Measurements from ENCODE around the gene ACSS3. TPM values are rescaled to one million over a fixed set of nuclear protein-coding genes. Genes with fewer than 3 reads are reported as not detected.
A peak's percentile ranks its signal among the peaks of the same experiment; 100 is the strongest.
"Not testable (repeated sequence)": the region's sequence is repeated elsewhere in the genome, so short reads cannot be mapped to it uniquely, and the experiment has no call there.

The ACSS3 gene
- total RNA-seq, 1 donor from 2014 or later: 0.68 TPM

DNA sequence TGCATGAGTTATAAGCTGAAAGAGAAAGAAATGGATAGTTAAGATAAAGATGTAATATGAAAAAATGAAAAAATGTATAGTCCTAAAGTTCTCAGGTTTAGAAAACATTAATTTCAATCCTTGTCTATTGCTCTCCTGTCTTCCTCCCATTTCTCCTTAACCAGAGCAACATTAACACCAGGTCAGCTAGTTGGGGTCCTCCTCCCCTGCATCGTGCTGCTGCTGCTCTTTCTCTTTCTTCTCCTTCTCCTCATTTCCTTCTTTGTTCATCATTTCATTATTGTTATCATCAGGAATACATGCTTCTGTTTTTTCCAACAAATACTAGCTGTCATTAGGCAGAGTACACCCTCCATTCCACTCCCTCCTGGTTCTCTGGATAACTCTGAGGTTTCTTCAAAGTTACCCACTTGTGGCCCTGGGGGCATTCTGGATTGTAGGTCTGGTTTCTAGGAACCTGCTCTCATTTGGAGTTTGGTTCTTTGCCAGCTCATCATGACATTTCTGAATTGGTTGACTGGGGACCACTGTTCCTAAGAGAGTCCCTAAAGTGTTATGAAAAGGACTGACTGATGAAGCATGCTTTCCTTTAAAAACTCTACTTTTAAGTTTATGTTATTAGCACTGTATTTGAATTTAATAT is 17.0 kb downstream of the ACSS3 start:
- no peak for ATAC-seq

DNA sequence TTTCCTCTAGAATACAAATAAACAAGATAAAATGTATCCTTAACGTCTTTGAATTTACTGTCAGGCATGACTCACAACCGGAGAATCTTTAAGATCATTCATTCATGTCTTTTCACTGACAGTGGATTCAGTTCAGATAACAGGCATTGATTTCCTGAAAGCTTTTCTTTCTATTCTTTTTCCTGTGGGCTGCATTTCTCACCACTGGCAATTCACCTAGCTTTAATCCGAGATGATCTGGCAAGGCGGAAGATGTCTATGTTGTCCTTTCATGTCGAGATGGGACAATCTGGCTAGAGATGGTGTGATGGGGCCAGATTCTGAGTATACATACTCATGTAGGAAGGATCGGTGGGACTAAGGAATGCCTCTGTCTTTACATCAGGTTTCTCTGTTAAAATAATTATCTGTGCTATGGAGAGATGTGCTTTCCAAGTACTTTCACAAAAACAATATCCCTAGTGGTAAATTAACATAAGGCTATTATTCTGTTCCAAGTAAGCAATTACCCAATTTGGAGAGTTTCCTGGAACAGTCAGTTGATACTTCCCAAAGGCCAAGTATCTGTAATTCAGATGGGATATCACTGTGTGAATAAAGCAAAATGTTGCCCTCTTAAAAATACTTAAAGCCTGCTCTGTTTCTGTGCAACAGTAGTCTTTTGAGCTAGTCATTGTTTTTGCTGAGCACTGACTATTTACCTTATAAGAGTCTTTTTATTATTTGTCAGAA is 17.8 kb downstream of the ACSS3 start:
- ATAC-seq: no peak

DNA sequence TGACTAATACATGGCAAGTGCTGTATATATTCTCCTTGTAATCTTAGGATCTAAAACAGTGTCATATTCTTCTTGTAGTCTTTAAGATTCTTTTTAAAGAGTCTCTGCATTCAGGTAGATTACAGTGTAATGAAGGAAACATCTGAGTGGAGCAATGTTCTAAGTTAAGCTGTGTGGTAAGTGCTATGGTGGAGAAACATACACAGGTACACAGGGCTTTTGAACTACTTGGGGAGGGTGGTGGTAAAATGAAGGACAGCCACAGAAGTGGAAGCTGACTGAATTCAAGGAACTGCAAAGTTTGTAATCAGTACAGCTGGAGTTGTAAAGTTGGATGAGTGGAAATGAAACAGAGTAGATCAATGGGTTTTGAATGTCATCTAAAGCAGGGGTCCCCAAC is 27.8 kb downstream of the ACSS3 start:
- no peak for ATAC-seq

DNA sequence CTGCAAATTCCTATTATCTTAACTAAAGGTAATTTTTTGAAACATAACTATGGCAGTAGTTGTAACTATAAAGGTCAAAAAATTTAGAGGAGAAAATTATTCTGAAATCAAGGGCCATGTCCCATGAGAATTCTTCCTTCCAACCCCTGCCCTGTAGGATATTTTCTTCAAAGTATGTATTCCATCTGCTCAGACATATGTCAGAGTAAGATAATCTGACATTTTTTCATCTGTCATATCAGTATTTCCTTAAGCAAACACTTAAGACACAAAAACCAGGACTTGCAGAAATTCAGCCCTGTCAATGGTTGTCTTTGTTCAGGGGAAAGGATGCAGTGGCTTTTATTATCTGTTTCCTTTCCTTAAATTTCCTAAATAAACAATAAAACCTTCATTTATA is 36.3 kb downstream of the ACSS3 start:
- ATAC-seq: no peak

DNA sequence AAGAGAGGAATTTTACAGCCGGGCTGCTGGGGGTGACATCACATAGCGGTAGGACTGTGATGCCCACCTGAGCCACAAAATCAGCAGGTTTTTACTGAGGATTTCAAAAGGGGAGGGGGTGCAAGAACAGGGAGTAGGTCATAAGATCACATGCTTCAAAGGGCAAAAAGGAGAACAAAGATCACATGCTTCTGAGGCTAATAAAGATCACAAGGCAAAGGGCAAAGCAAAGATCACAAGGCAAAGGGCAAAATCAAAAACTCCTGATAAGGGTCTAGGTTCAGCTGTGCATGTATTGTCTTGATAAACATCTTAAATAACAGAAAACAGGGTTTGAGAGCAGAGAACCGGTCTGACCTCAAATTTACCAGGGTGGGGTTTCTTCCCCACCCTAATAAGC is 41.2 kb downstream of the ACSS3 start:
- not testable (repeated sequence) for ATAC-seq

DNA sequence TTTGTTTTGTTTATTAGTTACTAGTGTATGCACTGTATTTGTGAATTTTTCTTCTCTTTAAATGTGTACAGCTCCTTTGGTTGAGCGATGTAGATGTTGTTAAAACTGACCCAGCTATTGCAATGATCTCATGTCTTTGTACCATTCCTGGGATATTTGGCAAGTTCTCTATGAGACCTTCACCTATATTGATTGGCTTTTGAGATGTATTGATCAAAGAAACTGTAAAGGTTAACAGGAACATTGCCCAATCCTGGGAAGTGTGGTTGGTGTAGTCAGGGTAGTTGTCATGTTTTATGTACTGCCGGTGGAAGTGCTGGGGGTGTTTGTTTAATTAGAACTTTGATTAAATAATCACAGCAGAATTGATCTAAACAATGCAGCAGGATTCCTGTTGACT is 43.1 kb downstream of the ACSS3 start:
- no peak for ATAC-seq

DNA sequence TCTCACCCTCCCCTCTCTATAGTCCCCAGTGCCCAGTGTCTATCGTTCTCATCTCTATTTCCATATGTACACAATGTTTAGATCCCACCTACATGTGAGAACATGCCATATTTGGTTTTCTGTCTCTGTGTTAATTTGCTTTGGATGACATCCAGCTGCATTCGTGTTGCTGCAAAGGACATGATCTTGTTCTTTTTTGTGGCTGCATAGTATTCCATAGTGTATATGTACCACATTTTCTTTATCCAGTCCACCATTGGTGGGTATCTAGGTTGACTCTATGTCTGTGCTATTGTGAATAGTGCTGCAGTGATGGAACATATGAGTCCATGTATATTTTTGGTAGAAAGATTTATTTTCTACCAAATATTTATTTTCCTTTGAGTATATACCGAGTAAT is 45.7 kb downstream of the ACSS3 start:
- ATAC-seq: no peak

DNA sequence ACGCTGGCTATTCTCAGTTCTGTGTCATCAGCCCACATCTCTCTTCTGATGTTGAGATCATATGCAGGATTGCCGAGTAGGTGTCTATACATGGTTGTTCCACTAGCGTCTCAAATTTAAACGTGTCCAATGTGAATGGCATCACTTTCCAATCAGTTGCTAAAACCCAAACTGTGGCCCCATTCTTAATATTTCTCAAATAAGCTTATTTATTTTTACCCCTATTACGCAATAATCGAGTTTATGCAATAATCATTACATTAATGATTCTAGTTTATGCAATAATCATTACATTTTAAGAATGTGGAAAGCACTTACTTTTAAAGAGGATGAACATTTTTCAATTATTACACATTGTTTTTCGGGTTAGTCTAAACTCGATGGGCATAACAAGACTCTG is 47.8 kb downstream of the ACSS3 start:
- no peak for ATAC-seq

DNA sequence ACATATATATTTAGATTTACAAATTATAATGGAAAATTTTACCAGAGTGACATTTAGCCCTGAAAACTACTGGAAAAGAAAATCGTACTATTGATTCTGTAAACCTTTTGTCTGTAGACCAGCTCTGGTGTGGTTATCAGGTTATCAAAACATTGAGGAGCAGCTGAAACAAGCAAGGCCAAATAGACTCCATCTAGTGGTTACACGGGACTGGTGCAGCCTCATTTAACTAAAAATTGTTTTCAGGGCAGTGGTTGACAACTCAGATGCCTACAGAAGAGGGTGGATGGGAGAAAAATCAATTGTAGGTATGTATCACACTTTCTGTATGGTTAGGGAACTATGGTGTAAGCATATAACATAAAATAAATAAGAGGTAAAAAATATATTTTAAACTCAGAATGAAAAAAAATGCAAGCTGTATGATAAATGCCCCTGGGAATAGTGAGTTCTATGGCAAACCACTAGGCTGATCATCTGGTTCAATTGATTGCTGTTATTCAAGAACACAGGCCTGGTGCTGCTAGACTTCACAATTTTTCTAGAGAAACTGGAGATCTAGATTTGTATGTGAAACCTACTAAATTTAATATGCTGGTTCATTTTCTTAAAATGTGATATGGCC is 51.2 kb downstream of the ACSS3 start:
- ATAC-seq: peak; percentile 42

DNA sequence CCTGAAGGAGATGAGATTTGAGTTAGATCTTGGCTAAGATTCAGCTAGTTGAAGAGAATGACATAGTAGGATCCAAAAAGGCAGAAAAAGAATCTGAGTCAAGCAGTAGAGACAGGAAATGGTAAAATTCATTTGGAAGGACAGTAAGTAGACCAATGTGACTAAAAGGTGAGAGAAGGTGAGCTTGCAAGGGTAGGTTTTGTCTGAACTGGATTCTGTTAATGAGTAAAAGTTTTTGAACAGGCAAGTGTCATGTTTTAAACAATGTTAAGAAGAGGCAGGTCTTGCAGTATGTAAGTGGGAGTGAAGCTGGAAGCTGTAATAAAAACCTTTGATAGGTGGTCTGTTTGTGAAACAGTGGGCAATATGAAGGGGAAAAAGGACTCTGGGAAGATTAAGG is 58.6 kb downstream of the ACSS3 start:
- no peak for ATAC-seq

DNA sequence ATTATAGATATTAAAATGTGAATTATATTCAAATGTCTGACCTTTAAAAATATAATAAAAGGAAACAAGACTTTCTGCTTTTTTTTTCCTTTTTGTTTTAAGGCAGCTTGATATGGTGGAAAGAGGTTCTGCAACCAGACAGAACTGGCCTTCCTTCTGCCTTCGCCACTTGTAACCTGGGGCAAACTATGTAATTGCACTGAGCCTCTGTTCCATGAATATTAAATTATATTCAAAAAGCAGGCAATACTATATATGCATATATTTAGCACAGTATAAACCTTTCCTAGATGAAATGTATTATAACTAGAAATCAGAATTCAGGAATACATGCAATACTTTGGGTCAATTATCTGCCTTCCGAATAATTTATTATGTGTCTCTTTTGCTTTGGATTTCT is 59.9 kb downstream of the ACSS3 start:
- no peak for ATAC-seq

DNA sequence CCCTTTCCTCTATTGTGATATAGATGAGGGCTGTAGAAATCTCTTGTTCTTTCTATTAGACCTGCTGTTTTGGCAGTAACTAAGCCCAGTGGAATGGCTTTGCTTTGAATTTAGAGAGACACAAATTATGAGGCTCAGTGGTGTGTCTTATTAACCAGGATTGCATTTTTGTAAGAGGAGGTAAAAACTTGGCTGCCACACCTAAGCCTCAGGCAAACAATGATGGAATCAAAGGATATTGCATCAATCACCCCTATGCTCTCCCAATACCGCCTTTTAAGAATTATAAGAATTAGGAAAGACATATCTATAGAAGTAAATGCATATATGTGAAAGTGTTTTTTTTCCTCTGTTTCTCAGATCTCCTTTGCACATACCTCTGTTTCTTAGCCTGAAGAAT is 63.3 kb downstream of the ACSS3 start:
- ATAC-seq: no peak

DNA sequence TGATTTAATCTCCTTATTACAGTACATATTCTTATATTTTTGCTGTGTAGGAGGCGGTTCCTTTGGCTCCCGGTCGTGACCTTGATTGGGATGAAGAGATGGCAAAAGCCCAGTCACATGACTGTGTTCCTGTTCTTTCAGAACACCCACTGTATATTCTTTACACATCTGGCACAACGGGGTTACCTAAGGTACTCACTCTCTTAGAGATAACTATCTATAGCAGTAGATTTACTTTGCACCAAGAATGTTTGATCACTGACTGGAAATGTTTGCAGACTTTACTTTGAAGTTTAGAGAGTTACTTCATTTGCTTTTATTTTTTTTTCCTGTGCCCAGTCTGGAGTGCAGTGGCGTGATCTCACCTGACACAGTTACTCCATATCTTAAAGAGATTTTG is 65.2 kb downstream of the ACSS3 start:
- ATAC-seq: no peak

DNA sequence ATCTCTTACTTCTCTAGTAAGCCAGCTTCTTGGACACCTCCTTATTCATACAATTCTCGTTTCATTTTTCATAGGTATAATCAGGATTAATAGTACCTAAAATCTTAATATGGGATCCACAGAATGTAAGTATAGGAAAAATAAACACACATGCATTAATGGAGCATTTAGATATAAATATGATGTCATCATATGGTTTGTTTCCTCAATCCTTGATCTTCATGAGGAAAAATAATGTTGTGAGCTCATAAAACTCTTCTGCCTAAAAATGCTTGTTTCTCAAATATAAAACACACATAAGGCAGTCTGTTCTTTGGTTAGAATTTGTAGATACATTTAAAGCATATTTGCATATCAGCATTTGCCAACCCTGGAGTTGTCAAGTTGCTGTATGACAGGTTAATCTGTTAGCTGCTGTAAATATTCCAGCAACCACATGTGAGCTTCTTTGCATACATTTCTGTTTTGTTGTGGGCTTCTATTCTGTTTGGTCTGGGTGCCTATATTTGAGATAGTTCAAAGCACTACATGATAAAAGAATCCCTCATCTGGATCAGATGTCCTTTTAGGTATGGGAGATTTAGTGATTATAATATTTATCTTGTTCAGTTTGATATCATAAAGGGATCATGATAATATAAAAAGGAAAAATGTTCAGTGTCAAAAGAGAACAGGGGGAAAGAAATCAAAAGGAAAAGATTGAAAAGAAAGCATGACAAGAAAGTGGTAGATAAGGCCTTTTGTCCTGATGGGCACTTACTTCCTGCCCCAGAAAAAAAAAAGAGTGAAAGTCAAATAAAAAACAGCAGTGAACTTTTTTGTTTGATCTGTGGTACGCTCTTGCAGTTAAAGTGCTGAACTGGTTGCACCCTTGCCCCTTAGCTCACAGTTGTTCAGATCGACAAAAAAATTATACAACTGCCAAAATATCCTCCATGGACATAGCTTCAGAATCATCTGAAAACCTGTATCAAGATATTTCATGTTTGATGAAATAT is 68.6 kb downstream of the ACSS3 start:
- no peak for ATAC-seq

DNA sequence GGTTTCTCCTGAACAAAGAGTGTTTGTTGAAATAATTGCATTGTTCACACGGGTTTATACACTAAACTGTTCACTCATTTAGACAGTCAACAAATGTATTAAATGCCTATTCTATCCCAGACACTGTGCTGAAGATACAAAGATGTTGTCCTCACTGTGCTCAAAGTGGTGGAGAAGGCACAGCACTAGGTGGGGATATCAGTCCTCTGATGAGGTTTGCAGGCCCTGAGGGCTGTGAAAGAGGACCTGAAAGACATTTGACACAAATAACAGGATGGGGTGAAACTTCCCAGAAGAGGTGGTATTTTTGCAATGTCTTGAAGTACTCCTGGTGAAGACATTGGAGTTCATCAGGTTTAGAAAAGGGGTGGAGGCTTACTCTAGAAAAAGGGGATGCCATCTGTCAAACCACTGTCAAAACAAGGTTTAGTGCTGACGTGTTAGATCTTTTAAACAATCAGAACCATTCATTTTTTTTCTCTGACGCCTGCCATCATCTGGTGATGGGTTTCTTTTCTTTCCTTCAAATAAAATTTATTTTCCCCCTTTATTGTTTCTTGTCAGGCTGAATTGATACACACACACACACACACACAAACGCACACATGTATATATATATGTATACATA is 69.5 kb downstream of the ACSS3 start:
- ATAC-seq: no peak

DNA sequence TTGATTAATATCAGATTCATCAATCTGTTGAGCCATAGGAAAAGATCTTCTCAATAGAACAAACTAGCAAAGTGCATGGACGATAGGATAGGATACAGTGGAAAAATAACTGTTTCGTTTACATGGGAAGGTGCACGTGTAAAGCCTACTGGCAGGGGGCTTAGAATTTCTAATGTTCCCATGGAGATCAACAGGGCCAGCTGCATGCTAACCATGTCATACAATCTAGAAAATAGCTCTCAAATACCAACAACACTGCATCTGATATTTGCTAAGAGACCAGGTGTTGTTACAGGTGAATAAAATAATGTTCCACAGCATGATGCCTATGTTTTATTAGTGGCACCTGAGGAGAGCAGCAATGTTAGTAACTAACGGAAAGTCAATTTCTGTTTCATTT is 72.5 kb downstream of the ACSS3 start:
- ATAC-seq: no peak

DNA sequence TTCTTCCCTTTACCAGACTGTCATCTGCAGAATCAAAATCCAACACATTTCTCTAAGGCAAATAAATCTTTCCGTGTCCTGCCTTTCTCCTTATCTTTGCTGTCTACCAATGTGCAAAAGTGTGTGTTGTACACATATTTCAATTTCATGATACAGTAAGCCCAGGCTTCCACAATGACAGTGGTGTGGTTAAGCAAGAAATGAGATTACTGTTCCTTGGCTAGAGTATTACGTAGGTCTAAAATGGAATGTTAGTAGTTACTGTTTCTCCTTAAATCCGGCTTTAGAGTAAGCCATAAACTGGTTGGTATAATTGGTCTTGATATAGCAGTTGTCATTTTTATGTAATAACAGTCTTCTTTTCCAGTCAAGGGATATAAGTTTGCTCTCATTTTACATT is 82.0 kb downstream of the ACSS3 start:
- no peak for ATAC-seq

DNA sequence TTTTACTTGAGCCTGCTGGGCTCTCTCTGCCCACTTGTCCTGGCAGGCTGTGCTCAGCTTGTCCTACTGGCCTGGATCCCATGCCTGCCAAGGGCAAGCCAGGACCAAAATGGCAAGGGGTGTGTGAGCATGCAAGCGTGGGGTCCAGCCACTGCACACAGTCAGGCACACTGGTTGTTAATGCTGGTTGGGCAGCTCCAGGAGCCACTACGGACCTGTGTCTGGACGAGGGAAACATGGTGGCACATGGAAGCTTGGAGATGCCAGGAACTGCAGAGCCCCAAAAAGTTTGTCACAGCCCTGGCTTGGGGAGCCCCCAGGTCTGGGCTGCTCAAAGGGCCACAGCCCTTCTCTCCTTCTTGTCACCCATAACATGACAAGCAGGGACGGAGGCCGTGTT is 83.8 kb downstream of the ACSS3 start:
- no peak for ATAC-seq

DNA sequence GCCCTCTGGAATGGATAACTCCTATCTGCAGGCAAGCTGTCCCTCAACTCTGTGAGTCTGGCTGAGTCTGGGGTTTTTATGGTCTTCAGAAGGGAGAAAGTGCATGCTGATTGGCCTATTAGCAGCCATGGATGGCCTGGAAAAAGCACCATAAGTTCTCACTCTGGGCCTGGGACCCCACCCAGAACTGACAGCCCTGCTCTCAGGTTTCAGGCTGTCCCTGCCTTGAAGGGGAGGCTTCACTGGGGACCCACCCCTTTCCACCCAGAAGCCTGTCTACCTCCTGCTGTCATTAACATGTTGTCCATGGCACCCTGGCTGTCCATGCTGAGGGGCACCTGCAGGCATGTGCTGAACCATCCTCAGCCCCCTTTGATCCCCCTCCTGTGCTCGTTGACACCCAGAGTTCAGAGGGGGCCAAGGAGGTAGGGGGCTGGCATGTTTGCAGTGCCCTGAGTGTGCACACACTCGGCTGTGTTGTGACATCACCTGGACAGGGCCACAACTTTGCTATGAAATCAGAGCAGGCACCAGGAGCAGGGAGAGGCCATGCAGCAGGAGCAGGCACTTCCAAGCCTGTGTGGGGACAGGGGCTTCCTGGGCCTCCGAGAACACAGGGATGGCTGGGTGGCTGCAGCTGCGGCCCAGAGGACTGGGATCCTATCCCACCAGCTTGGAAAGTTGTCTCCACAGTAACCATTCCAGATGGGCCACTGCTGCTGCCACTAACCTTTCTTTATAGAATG is 84.7 kb downstream of the ACSS3 start:
- ATAC-seq: no peak

DNA sequence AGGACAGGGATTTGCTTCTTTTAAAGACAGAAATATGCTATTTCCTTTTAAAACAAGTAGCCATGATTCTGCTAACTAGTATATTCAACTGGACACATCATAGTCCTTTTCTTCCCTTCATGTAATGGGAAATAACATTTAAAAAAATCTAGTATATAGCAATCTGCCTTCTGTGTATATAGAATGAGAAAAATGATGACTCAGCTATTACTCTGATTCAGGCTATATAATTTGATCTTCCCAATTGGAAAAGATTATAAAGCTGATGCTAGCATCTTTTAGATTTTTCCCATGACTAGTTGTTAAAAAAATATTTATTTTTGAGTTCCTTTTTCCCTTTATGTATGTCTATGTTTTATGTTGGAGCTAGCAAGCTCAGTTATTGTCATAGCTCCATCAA is 86.9 kb downstream of the ACSS3 start:
- no peak for ATAC-seq

DNA sequence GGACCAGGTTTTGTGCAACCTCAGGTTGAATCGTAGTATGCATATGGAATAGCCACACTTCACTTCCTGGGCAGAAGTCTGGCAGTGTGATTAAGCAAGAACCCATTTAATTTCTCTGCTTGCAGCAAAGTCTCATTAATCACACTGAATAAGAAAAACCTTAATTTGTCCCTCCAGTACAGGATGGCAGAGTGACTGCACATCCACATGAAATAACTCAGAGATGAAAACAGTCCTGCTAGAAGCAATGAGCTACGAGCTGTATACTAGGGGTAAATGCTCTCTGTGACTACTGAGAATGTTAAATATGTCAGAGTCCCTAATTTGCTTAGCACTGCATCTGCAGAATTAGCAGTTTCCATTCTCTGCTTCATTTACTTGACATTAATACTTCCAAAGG is 88.9 kb downstream of the ACSS3 start:
- no peak for ATAC-seq

DNA sequence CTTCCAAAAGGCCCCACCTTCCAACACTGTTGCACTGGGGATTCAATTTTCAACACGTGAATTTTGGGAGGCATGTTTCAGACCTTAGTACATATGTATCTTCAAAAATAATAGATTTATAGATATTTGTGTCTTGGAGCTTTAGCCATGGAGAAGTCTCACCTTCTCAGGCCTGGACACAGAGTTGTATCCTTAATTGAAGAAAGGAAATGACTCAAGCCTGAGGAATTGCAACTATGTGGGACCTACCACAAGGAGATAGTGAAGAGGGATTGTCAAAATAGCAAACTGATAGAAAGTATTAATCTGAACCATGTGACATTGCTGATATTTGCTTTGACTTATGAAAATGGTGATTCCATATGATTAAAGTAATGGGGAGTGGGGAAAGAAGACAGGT is 89.8 kb downstream of the ACSS3 start:
- ATAC-seq: no peak

Measured in esophagus mucosa (tissue), 1 donor.